ENCODE measurements around the gene BSG. TPM values are rescaled to one million over a fixed set of nuclear protein-coding genes. Genes with fewer than 3 reads are reported as not detected.

BSG gene
- total and polyA plus RNA-seq, 9 of the 15 experiments (the other 6 are each of a cell fraction or from before 2014, with no cell fraction given): 4.6 to 495 (median 187) TPM

- TF ChIP-seq NFE2 (IDR thresholded peaks at IDR 0.05; ENCODE audit: low read depth) (no peak), ZNF395 (CRISPR knock-in tag; IDR thresholded peaks at IDR 0.05) (no peak), KLF1 (tag; IDR thresholded peaks at IDR 0.05) (no peak), ZNF165 (CRISPR knock-in tag; IDR thresholded peaks at IDR 0.05; ENCODE audit: borderline replicate concordance) (no peak), ZNF324 (CRISPR knock-in tag; IDR thresholded peaks at IDR 0.05) (peak; percentile 74), YBX1 (IDR thresholded peaks at IDR 0.05) (no peak), POLR2G (IDR thresholded peaks at IDR 0.05; ENCODE audit: low read depth, low read length) (peak; percentile 86), NONO (IDR thresholded peaks at IDR 0.05; ENCODE audit: low read depth in 2 of 2, low read length in 1 of 2) (peak; percentile 52 to 60; a peak in 3 of 4 replicates), ATF2 (CRISPR knock-in tag; IDR thresholded peaks at IDR 0.05) (no peak), SP2 (IDR thresholded peaks at IDR 0.05; ENCODE audit: extremely low read depth, low read depth, low read length, poor library complexity, severe bottlenecking) (no peak), MAFF (IDR thresholded peaks at IDR 0.05; ENCODE audit: low read length) (no peak), MECOM (CRISPR knock-in tag; IDR thresholded peaks at IDR 0.05) (no peak), MTF1 (CRISPR knock-in tag; IDR thresholded peaks at IDR 0.05; ENCODE audit: borderline replicate concordance) (no peak), SRSF9 (IDR thresholded peaks at IDR 0.05; ENCODE audit: borderline replicate concordance, low read depth, low read length) (no peak), CLOCK (CRISPR knock-in tag; IDR thresholded peaks at IDR 0.05; ENCODE audit: borderline replicate concordance) (no peak), SPI1 (IDR thresholded peaks at IDR 0.05; ENCODE audit: borderline replicate concordance, low read depth, low read length) (no peak), ATF1 (CRISPR knock-in tag; IDR thresholded peaks at IDR 0.05) (no peak), ATF1 (tag; IDR thresholded peaks at IDR 0.05) (peak; percentile 91), ZFP30 (CRISPR knock-in tag; IDR thresholded peaks at IDR 0.05; ENCODE audit: borderline replicate concordance) (no peak), CTBP1 (IDR thresholded peaks at IDR 0.05; ENCODE audit: borderline replicate concordance) (peak; percentile 78), ZBTB26 (CRISPR knock-in tag; IDR thresholded peaks at IDR 0.05) (no peak), ZKSCAN1 (IDR thresholded peaks at IDR 0.05; ENCODE audit: low read depth, low read length) (no peak)
Measured at GRCh38 chr19:531009-531752, 41.2 kb upstream of the BSG start (continued).
